Posterior vena cava (tissue), 2 donors: ENCODE results near the gene AMOTL1. TPM values are rescaled to one million over a fixed set of nuclear protein-coding genes. Genes with fewer than 3 reads are reported as not detected.
A peak's percentile ranks its signal among the peaks of the same experiment; 100 is the strongest.

Source experiments
- DNase-seq: peaks from one replicate; pipeline ENCODE4 v3.0.0-alpha.2; 2020; ENCODE audit warnings: low spot score
- intact Hi-C, 2 donors: fragments of 100-400 bp; cut with DNase I; formaldehyde crosslinking; loops; one replicate each; pipeline versions ENCODE4 v1.14.1 to v1.14.2; 2022 to 2023
- total RNA-seq, 2 donors: library from RNA; stranded (reverse); fragmentation: NEBNext Ultra II Directional; extraction: Animal tissue kit (Norgen Biotek cat#: 25700); gene quantifications; one replicate each; pipeline ENCODE4 v1.2.1, GENCODE V29; 2021
- donor health status: DM: yes; HTN: yes; CAD: no.
- donor health status: DM: yes; HTN: yes; CAD: no.

Gene AMOTL1
- total RNA-seq, 2 donors from 2014 or later = 47.7 to 78.9 TPM

GRCh38 chr11:94740083-94741021 is 27.8 kb upstream of the AMOTL1 start:
- intact Hi-C loops = loop anchor here in 1 of 2 donors (10.0 kb wide), 1 partner anchor 116 kb away; no protein-coding TSS in a partner anchor

GRCh38 chr11:94741022-94741679 is 27.0 kb upstream of the AMOTL1 start:
- intact Hi-C loops = loop anchor here in 1 of 2 donors (10.0 kb wide), 1 partner anchor 116 kb away; no protein-coding TSS in a partner anchor
- DNase-seq = peak; percentile 80

More at GRCh38 chr11:94740083-94741021, 27.8 kb upstream of the AMOTL1 start:
- DNase-seq = peak; percentile 86

- no peak for DNase-seq
- intact Hi-C loops = loop anchor here in 1 of 2 donors (10.0 kb wide), 1 partner anchor 118 kb away; no protein-coding TSS in a partner anchor
Measured at GRCh38 chr11:94742665-94743064, 25.5 kb upstream of the AMOTL1 start.

- no peak for DNase-seq
- intact Hi-C loops = loop anchor here in 1 of 2 donors (10.0 kb wide), 1 partner anchor 122 kb away; no protein-coding TSS in a partner anchor
Measured at GRCh38 chr11:94746721-94747120, 21.4 kb upstream of the AMOTL1 start.

- no peak for DNase-seq
- intact Hi-C loops = loop anchor here in 1 of 2 donors (10.0 kb wide), 1 partner anchor 122 kb away; no protein-coding TSS in a partner anchor
Measured at GRCh38 chr11:94747146-94747545, 21.0 kb upstream of the AMOTL1 start.

- no peak for DNase-seq
- intact Hi-C loops = loop anchor here in 1 of 2 donors (10.0 kb wide), 1 partner anchor 123 kb away; no protein-coding TSS in a partner anchor
Measured at GRCh38 chr11:94747601-94748041, 20.5 kb upstream of the AMOTL1 start.

GRCh38 chr11:94749369-94749768 is 18.8 kb upstream of the AMOTL1 start:
- intact Hi-C loops = loop anchor here in 1 of 2 donors (10.0 kb wide), 1 partner anchor 125 kb away; no protein-coding TSS in a partner anchor
- DNase-seq = no peak

- no peak for DNase-seq
- intact Hi-C loops = no loop called here
Measured at GRCh38 chr11:94750319-94751217, 17.6 kb upstream of the AMOTL1 start.

GRCh38 chr11:94751218-94751609 is 16.9 kb upstream of the AMOTL1 start:
- DNase-seq = no peak
- intact Hi-C loops = no loop called here

- intact Hi-C loops = no loop called here
- DNase-seq = no peak
Measured at GRCh38 chr11:94751786-94752185, 16.4 kb upstream of the AMOTL1 start.

- no peak for DNase-seq
- intact Hi-C loops = no loop called here
Measured at GRCh38 chr11:94753630-94754029, 14.5 kb upstream of the AMOTL1 start.

GRCh38 chr11:94754335-94754734 is 13.8 kb upstream of the AMOTL1 start:
- DNase-seq = no peak
- intact Hi-C loops = no loop called here

- intact Hi-C loops = no loop called here
- DNase-seq = no peak
Measured at GRCh38 chr11:94754819-94755218, 13.3 kb upstream of the AMOTL1 start.

- intact Hi-C loops = no loop called here
- no peak for DNase-seq
Measured at GRCh38 chr11:94755494-94755893, 12.7 kb upstream of the AMOTL1 start.

GRCh38 chr11:94757037-94757735 is 11.0 kb upstream of the AMOTL1 start:
- intact Hi-C loops = no loop called here
- no peak for DNase-seq

GRCh38 chr11:94758666-94759065 is 9.5 kb upstream of the AMOTL1 start:
- no peak for DNase-seq
- intact Hi-C loops = no loop called here

- intact Hi-C loops = no loop called here
- DNase-seq = no peak
Measured at GRCh38 chr11:94759522-94759921, 8.6 kb upstream of the AMOTL1 start.

- no peak for DNase-seq
- intact Hi-C loops = no loop called here
Measured at GRCh38 chr11:94760296-94760695, 7.9 kb upstream of the AMOTL1 start.
